GM21390 (cell line): Measurements from ENCODE around the gene GLIS1.

Experiments
- ATAC-seq: cut with Tn5 transposase; IDR thresholded peaks from one replicate; pipeline ENCODE4 v1.9.1; 2021; ENCODE audit not compliant: unreplicated experiment

The GLIS1 gene

GRCh38 chr1:53517109-53517508, 221.9 kb downstream of the GLIS1 start:
- ATAC-seq, result no peak

DNA sequence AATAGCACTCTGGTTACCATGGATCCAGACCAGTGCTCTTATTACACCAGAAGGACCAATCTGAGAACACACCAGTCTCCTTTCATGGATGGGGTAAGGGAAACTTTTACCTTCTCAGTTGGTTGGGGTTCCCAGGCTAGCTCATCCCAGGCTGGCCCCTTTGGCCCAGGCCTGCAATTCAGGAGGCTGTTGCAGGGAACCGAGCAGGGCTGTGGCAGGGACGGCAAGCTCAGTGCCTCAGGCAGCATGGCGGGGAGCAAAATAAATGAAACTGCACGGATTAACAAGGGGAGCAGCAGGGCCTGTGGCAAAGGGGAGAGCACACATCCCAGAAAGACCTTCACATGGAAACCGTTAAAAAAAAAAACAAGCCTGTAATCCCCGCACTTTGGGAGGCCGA, 222.8 kb downstream of the GLIS1 start:
- no peak for ATAC-seq

DNA sequence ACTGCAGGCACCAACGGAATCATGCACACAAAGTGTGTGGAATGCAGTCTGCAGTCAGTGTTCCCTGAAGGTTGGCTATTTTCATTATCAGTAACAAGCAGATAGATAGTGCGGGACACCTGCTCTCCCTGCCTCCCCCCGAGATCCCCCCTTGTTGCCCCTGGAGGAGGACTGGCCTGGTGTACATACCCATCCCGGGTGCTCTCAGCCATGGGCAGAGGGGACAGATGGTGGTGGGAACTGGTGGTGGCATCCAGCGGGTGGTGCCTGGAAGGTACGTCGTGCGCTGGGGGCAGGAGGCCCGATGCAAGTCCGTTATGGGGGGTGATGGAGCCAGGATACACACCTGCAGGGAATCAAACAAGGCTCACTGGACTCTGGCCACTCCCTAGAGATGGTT, 224.5 kb downstream of the GLIS1 start:
- no peak for ATAC-seq

GRCh38 chr1:53513846-53514245, 225.1 kb downstream of the GLIS1 start:
- ATAC-seq, result no peak

- no peak for ATAC-seq
These were observed 225.9 kb downstream of the GLIS1 start for GRCh38 chr1:53512807-53513755.

GRCh38 chr1:53511933-53512806, 226.8 kb downstream of the GLIS1 start:
- ATAC-seq, result no peak

- ATAC-seq, result no peak
These were observed 227.5 kb downstream of the GLIS1 start for GRCh38 chr1:53511323-53511932.

- no peak for ATAC-seq
These were observed 228.7 kb downstream of the GLIS1 start for GRCh38 chr1:53510215-53510614.

GRCh38 chr1:53509775-53510174, 229.2 kb downstream of the GLIS1 start:
- ATAC-seq, result no peak

GRCh38 chr1:53508991-53509666, 229.8 kb downstream of the GLIS1 start:
- ATAC-seq, result no peak

DNA sequence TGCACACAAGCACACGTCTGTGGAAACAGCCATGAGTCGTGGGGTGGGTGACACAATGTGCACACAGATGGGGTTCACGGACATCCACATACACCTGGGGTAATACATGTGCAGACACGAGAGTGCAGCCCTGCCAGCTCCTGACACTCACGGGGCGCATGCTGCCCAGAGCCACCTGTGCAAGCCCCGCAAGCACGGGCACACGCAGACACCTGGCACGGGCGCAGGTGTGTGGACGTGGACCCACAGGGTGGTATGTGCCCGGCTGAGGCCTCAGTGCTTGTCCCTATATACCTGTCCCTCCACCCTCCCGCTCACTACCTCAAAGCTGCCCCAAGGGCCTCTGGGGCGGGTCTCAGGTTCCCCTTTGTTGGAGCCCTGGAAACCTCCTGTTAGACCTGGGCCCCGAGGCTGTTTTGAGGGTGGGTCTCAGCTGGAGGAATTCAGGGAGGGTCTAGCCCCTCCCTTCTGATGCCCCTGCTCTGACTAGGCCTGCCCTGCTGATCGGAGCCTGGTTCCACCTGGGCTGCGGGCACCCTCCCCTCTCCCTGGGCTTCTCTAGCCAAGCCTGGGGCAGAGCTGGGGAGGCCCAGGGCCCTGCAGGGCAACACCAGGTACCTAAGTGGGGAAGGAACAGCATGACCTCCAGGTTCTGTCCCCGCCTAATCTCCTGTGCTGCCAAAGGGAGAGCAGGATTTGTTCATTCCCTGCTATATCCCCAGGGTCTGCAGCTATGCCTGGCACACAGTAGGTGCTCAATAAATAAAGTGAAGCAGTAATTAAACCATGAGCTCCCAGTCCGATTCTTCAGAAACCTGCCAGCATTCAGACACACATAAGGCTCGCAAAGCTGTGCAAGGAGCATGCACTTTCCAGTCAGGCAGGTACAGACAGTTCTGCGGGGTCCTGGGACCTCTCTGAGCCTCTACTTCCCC, 230.6 kb downstream of the GLIS1 start:
- no peak for ATAC-seq

DNA sequence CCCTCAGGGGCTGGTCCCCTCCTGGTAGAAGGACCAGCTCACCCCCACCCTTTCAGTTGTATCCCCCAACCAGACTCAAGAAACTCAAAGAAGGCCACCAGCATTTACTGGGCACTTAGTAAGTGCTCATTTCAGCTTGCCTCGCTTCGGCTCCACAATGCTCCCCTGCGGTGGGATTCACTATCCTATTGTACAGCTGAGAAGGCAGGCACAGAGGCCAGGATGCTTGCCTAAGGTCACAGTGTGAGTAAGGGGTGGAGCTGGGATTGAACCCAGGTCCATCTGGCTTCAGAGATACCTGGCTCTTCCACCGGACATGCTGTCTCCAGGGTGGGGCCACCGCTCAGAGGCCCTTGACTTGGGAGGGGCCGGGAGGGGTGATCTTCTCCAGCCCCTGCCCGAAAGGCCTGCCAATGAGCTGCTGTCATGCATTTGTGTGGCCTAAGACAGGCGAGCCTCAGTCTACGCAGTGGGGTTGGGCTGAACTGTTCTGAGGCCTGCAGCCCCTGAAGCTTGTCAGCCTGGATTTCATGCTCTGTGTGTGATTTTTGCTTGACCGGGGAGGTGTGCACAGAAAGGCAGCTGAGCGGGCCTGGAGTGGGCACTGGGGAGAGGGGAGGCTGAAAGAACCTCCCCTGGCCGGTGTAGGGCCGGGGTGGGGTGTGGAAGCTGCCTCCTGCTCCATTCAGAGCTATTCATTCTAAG, 231.7 kb downstream of the GLIS1 start:
- ATAC-seq, result no peak

- no peak for ATAC-seq
These were observed 232.5 kb downstream of the GLIS1 start for GRCh38 chr1:53506355-53507050.

DNA sequence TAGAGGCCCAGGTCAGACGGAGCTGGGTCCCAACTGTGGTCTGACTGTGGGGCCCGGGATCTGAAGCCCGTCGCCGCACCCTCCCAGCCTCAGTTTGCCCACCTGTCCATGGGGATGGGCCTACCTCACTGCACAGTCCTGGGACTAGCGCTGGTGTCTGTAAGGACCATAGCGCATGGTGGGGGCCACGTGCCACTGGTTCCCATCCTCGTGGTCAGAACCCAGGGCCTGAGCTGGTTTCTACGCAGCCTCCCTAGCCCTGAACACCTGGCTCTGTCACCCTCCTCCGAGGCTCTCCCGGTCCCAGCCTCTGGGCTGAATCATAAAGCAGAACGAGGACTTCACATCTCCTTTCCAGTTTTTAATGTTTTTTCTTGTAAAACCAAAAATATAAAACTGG, 233.1 kb downstream of the GLIS1 start:
- ATAC-seq, result no peak

GRCh38 chr1:53505401-53505800, 233.6 kb downstream of the GLIS1 start:
- no peak for ATAC-seq

- no peak for ATAC-seq
These were observed 234.1 kb downstream of the GLIS1 start for GRCh38 chr1:53504901-53505300.

DNA sequence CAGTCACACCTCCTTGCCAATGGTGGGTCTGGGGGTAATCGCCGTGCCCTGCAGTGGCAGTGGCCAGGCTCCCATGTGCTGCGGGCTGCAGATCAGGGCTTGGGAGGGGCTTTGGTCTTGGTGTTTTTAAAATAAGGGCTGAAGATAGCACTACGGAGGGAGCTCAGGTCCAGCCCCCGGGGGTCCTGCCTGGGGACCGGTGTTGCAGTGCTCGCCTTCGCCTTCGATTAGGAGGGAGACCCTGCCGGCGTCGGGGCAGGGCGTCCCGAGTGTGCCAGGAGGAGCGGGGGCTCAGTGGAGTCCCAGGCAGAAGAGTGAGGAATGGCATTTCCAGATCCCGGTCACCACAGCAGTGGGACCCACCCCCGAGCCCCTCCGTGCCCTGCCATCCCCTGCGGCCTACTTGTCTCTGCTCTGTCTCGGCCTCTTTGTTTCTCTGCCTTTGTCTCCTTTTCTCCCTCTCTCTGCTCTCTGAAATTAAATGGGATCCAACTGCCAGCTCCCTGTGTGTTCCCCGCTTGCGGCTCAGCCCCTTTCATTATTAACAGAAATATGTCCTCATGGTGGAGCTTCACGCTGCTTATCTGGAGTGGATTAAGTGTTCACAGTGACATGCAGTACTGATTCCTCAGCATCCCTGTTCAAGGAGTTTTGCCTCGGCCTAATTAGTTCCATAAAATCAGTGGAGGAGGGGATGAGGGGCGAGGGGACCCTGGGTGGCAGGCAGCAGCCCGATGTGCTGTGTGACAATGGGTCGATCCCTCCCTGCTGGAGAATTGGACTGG, 235.3 kb downstream of the GLIS1 start:
- no peak for ATAC-seq
